GM19467 (cell line): Measurements from ENCODE around the gene HIRA.

Experiments
- ATAC-seq: cut with Tn5 transposase; IDR thresholded peaks from one replicate; pipeline ENCODE4 v1.9.1; 2021; ENCODE audit warnings: mild to moderate bottlenecking, moderate library complexity; ENCODE audit not compliant: unreplicated experiment

The HIRA gene

DNA sequence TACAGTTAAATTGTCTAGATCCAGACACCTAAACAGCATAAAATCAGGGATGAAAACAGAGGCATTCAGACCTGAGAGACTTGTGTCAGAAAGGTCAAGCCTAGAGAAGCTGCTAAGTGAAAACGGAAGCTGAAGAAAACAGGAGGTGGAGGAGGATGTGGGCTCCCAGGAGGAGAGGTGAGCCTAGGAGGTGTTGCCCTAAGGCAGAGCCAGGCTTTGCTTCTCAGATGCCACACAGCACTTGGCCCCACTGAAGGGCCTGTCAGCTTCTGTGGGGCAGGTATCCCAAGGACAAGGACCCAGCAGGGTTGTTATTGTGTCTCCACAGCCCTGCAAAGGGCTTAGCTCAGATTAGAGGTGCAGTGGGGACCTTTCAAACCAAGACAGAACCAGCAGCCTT, 33.0 kb upstream of the HIRA start:
- ATAC-seq: no peak

DNA sequence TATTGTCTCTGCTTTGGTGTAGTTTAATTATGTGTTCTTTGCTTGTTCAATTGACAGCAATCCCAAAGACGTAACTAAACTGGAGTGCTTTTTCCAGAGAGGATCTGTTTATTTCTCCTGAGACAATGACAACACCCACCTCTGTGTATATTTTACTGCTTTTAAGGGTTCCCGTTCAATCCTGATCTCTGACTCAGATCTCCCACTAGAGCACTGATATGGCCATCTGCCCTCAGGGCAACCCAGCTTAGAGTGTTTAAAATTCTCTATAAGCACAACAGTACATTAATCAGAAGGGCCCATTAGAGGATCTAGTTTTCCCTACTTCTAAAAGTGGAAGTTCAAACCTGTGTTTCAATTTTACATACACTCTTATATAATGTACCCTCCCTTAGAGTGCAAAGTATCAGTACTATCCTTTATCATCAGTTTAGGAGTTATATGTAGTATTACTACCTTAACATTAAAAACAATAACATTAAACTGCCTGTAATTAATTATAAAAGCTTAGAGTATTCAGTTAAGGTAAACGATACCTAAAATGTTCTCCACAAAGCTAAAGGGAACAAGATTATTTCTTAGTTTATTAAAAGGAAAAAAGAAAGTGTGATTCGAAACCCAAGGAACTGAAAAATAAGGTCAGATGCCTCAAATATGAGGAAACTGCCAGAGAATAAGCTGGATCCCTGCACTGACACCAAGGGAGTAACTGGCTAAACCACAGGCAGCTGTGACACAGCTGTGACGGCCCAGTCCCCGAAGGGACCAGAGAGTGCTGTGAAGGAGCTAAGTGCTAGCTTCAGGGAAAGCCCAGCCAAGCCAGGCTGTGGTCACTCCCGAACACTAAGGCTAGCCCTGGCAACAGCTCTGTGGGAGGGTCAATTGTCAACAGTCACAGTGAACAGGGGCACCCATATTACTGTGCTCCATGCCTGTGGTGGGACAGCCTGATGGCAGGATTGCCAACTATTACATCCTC, 32.2 kb upstream of the HIRA start:
- ATAC-seq: no peak

DNA sequence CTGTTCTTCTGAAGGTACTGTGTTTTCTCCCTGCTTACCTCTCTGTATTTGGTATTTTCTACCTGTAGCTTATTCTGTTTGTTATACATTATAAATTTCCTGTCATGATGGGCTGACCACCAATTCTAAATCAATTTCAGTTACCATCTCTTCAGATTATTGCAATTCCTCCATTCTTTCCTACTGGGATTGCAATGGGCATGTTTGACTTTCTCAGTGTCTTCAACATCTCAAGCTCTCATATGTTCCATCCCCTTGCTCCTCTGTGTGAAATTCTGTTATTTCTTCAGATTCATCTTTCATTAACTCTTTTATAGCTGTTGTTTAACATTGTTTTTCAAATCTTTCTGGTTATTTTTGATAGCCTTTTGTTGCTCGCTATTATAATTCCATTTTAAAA, 31.5 kb upstream of the HIRA start:
- no peak for ATAC-seq

DNA sequence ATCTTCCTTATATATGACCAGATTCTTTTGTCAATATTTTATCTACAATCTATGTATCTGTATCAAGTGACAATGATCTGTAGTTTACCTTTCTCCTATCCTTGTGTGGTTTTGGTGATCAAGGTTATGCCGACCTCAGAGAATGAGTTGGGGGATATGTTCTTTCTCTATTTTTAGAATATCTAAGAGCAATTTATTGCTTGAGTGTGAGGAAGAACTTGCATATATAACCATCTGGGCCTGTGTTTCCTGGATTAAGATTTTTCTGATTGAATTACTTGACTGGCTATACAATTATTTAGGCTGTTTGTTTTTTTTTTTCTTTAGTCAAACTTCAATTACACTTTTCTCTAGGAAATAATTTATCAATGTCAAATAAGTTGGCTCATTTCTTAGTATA, 30.0 kb upstream of the HIRA start:
- no peak for ATAC-seq

DNA sequence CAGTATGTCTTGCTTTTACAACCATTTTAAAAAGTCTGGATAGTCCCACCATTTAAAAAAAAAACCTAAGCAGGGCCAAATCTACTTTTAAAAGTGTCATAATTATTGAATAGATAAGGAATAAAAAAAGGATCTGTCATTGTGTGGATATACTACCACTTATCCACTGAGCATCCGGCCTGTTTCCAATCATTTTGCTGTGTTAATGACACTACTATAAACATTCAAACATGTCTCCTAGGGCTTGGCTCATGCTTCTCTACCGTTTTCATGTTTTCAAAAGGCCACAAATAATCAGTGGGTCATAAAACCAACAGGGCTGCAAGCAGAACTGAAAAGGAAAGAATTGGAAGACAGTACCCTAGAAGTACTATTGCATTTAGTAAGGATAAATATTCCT, 28.5 kb upstream of the HIRA start:
- ATAC-seq: no peak

DNA sequence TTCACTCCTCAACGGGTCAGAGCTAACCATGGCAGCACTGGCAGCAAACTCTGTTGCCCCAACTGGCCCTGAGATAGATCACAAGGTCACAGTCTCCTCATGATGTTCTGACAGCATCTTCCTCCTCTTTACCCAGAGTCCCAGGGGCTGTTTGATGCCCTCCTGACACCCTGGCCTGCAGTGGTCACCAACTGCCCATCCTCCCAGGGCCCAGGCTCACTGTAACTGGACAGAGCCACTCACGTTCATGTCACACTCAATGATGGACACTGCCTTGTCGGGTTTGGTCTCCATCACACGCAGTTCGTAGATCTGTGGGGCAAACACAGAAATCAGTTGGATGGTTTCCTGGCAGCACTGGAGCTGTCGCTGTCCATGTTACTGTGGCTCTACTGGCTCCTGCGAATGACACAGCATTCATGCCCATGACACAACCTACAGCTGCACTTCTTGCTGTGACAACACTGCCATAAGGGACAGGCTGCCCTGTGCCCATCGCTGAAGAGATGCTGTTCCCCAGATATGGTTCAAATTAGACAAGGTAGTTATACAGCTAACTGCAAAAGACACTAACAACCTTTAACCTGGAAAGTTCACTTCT, 26.4 kb upstream of the HIRA start:
- ATAC-seq: no peak

DNA sequence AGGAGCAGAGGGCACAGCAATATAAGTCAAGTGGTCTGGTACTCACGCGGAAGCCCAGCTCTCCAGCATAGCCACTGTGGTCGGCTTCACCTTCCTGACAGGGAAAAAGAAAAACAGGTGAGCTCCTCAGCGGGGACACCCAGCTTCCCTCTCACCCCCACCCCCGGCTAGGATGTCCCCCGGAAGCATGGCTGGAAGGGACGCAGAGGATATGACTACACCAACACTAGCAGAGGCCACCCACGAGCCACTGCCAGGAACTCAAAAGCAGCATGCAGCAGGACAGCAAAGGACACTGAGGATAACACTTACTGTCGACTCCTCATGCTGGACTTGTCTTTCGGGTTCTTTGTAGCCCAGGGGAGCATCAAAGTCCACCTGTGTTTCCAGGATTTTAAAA, 25.0 kb upstream of the HIRA start:
- no peak for ATAC-seq

DNA sequence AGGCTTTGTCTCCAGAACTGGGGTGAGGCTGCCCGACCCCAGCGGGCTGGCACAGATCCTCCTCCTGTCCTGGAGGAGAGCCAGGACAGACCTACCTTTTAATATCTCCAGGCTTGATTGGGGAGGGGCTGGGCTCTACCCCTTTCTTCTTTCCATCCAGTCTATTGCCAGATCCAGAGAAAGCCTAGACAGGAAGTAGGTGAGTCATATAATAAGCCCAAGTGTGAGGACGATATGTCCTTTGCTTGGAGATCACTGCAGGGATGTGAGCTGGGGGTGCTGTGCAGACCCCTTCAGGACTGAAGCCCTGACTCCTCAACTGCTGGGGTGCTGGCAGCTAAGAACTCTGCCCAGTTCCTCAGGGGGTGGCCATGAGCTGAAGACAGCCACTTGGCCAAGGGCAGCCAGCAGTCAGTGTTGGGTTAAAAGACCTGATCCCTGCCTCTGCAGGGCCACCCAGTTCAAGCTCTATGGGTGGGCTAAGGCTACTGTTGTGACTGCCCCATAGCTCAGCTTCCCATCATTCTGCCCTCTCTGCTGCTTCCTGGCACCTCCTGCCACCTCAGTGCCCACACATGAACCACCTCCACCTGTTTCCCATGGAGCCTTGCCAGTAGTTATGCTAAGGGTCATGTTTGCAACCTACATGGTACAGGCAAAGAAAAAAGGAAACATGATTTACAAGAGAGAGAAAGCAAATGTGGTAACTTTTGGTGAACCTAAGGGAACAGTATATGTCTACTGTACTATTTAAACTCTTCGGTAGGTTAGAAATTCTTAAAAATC, 24.2 kb upstream of the HIRA start:
- ATAC-seq: no peak

DNA sequence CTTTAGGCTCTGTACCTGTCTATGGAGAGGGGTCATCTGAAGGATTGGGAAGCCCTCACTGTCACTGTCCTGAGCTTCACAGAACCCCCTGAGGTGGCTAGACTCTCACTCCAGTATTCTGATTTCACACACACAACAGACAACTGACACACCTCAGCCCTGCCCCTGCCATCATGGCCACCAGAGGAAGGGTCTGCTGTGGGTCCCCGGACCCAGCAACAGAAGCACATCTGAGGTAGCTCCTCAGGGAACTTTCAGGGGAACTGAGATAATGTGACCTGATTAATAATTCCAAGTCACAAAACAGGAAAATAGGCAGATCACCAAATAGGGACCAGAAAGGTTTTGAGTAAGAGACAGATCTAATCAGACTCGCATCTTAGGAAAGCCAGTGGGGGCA, 23.5 kb upstream of the HIRA start:
- no peak for ATAC-seq

DNA sequence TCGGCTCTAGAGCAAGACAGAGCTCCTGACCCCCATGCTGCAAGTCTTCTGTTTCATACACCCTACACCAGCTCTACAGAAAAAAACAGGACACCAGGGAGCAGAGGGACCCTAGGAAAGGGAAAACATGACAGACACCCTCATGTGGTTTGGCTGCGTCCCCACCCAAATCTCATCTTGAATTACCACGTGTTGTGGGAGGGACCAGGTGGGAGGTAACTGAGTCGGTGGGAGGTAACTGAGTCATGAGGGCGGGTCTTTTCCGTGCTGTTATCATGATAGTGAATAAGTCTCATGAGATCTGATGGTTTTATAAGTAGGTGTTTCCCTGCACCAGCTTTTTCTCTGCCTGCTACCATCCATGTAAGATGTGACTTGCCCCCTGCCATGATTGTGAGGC, 22.6 kb upstream of the HIRA start:
- ATAC-seq: no peak

DNA sequence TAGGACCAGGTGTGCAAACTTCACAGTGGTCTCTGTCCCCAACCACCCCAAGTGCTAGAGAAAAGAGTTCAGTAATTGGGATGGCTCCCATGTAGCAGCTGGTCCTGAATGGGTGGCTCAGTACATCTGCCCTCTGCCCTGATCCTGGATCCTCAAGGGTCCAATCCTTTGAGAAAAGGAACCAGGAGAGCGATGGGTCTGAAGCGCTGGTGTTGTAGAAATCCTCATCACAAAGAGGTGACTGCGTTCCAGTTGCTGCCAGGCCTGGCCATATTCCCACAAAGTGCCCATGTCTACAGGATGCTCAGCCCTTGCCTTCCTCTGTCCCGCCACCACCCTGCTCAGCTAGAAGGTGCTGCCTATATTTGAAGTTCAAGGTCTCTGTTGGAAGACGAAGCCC, 22.2 kb upstream of the HIRA start:
- no peak for ATAC-seq

DNA sequence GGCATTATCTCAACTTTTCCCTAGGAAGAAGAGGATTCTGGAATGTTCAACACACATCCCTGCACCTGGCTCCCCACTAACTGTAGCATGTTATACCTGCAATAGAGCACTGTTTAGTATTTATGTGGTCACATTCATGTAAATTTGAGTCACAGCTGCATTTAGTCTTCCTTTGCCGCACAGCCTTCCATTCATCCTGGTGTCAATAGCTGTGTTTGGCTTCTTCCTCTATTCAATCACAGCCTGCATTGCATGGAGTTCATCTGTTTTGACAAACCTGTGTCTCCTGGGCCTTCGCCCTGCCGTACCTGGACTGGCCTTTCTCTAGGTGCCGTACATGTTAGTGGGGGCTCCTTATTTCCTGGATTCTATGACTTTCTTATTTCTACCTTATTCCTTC, 20.0 kb upstream of the HIRA start:
- ATAC-seq: no peak

DNA sequence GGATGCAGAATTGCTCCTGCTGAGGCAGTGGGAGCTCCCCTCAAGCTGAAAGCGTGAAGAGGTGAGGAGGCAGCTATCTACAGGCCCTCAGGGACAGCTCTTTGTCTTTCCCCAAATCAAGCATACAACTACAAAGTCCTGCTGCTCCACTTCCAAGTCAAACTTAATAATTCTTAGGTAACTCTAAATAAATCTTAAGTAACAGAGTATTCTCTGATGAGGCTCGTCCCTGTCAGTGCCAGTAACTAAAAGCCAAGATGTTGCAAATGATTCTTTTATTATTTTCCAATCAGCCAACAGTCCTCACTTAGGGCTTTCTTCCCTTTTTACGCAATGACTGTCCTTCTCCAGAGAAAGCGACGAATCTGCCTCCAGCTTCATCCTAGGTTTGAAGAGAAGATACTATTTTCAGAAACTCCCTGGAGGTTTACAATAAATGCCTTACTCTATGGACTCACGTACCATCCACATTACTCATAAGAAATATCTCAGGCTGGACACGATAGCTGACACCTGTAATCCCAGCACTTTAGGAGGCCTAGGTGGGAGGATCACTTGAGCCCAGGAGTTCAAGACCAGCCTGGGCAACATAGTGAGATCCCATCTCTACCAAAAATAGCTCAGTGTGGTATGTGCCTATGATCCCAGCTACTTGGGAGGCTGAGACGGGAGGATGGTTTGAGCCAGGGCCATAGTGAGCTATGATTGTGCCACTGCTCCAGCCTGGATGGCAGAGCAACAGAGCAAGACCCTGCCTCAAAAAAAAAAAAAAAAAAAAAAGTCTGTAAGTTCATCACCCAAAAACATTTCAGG, 19.0 kb upstream of the HIRA start:
- ATAC-seq: no peak

DNA sequence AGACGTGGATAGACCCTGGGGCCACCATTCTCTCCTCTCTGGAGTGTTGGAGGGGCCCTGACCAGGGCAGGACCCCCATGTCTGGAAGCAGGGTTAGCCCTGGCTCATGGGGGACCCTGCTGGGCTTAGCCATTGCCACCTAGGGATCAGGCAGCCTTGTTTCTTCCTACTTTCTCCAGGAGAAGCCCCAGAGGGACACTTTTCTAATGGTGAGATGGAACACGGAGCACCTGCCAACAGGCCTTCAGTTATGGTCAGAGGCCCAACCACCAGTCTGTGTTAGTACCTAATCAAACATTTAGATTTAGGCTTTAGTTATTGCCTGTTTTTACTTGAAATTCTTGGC, 17.9 kb upstream of the HIRA start:
- no peak for ATAC-seq

DNA sequence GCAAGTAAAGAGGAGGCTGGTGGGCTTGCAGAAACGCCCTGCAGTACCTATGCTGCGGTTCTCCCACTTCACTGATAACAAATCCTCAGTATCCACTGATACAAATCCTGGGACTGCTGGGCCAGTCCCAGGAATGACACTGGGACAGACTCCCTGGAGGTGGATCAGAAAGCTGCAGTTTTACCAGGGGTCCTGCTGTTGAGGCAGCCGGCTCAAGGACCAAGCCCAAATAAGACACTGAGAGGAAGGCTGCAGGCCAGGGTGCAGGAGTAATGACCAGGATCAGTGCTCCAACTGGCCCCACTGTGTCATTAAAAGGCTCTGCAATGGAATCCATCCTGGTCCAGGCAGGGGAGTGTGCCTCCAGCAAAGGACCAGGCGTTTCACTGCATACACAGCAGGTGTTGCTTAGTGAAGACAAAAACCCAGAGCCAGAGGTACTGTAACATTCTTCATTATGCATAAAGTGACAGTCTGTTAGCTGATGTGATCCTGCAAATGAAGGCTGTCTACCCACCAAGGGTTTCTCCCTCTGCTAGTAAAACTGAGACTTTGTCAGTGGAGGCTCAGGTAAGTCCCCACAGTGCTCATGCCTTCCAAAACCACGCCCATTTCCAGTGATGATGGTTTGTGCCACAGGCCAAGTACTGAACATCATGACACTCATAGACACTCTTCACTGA, 17.3 kb upstream of the HIRA start:
- ATAC-seq: no peak

DNA sequence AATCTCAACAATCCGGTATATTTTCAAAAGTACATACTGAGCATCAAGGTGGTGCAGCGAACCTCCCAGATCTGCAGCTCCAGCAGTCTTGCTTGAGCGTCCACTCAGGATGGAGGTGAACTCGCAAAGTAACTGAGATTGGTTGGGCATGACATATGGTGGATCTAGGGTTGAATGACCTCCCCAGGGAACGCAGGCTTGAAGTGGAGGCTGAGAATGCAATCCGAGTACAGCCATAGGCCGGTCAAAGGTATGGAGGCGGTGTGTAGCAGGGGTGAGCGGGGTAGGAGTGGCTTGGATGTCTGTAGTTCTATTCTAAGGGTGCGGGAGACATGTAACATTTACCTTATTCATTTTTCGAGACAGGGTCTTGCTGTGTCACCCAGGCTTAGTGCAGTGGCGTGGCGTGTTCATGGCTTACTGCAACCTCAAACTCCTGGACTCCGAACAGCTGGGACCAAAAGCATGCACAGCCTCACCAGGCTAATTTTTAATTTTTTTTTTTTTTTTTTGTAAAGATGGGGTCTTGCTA, 16.6 kb upstream of the HIRA start:
- peak; percentile 16 for ATAC-seq

DNA sequence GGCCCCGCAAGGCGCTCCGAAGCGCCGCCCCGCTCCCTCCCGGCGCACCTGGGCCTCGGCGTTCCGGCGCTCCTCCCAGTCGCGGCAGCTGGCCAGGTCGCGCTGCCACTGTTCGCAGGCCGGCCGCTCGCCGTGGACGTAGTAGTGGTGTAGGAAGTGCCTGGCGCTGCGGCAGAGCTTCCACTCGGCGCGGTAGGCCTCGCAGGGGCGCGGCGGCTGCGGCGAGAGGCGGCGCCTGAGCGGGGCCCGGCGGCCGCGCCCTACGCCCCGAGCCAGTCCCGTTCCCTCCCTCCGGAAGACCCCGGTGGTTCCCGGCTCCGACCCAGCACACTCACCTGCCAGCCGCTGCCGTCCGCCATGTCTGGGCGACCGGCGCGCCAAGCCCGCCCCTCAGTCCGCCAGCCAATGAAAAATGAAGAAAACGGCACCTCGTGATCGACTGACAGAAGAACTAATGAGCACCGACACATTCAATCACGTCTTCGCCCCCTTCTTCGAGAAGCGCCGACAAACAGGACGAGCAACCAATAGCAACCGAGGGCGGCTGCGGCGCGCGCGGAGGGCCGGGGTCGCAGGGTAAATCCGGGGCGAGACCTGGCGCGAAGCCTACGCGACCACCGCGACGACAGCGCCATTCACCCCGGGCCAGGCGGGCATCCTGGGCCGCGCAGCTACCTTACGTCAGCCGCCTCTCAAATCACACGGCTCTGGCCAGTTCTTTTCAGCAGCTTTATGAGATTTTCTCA, 16.0 kb upstream of the HIRA start, which contains the start of gene C22orf39:
Gene C22orf39 (minus strand): TSS at position 382 of the 746 bp plus-strand sequence. CDS start 23 bp downstream, at position 359.
- ATAC-seq: peak; percentile 73

DNA sequence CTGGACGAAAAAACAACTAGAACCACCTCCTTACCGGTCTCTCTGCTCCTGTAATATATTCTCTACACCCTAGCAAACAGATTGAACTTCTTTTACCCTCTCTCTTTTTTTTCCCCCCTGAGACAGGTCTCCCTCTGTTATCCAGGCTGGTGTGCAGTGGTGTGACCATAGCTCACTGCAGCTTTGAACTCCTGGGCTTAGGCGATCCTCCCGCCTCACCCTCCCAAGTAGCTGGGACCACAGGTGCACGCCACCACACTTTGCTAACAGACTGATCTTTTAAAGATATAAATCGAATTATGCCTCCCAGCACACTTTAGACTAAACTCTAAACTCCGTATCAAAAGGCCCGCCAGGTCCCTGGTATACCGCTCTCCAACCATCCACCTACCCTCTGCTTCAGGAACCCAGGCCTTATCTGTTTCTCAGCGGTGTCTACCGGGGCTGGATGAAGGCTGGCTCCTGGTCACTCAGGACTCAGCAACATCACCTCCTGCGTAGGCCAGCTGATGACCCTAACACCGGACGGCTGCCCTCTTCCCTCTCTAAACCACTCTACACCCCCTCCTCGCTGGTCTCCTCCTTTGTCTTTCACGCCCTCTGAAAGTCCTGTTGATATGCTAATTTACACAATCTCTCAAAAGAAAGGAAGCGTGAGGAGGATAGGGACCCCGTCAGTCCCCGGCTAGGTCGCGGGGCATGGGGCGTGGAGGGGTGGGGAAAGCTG, 15.2 kb upstream of the HIRA start:
- ATAC-seq: no peak
